Gastrocnemius medialis (tissue), 4 donors: ENCODE data around the gene ZBED1. TPM values are rescaled to one million over a fixed set of nuclear protein-coding genes. Genes with fewer than 3 reads are reported as not detected.
"Not testable (repeated sequence)": the region's sequence is repeated elsewhere in the genome, so short reads cannot be mapped to it uniquely, and the experiment has no call there.

ENCODE experiments used
- ATAC-seq, 2 donors: fragments of 150-250 bp; one replicate each; pipeline ENCODE4 v1.9.1; 2016
- DNase-seq, 2 donors: peaks; one replicate each; pipeline ENCODE4 v3.0.0-alpha.2; 2019
- H3K27ac ChIP-seq, 4 donors: fragments of 200-600 bp; sonication (generic); 1 replicate in 1 of 4; 2 replicates in 3 of 4; pipeline ENCODE4 v1.5.1; 2016 to 2018; ENCODE audit warnings: mild to moderate bottlenecking in 2 of 4, moderate library complexity in 1 of 4
- H3K27me3 ChIP-seq, 3 donors: fragments of 200-600 bp; sonication (generic) in 2 of 3; 1 replicate in 1 of 3; 2 replicates in 2 of 3; pipeline versions ENCODE4 v1.5.1 to v1.6.0; 2016 to 2019; ENCODE audit warnings: mild to moderate bottlenecking in 1 of 3, moderate library complexity in 1 of 3
- H3K36me3 ChIP-seq, 2 donors: fragments of 200-600 bp; sonication (generic) in 1 of 2; one replicate each; pipeline ENCODE4 v1.5.1; 2017 to 2018
- H3K4me1 ChIP-seq, 2 donors: fragments of 200-600 bp; sonication (generic) in 1 of 2; one replicate each; pipeline ENCODE4 v1.5.1; 2016 to 2017; ENCODE audit warnings: mild to moderate bottlenecking in 2 of 2
- H3K4me3 ChIP-seq, 4 donors: fragments of 200-600 bp; sonication (generic) in 3 of 4; 1 replicate in 1 of 4; 2 replicates in 3 of 4; pipeline ENCODE4 v1.5.1; 2016 to 2019; ENCODE audit warnings: mild to moderate bottlenecking in 2 of 4
- H3K9me3 ChIP-seq, 3 donors: fragments of 200-600 bp; sonication (generic) in 2 of 3; 1 replicate in 1 of 3; 2 replicates in 2 of 3; pipeline ENCODE4 v1.5.1; 2016 to 2019
- CTCF ChIP-seq, 5 experiments: fragments of 450-650 bp in 3 of 5; fragments of 200-600 bp in 2 of 5; sonication (generic) in 2 of 5; IDR thresholded peaks in 4 of 5; conservative IDR thresholded peaks in 1 of 5; 1 replicate in 4 of 5; 2 replicates in 1 of 5; pipeline ENCODE4 v1.5.1; 2016 to 2019; ENCODE audit warnings: antibody characterized with exemption in 5 of 5, mild to moderate bottlenecking in 3 of 5, moderate library complexity in 3 of 5
- POLR2A ChIP-seq, 2 donors: fragments of 450-650 bp; IDR thresholded peaks; one replicate each; pipeline ENCODE4 v1.6.1; 2017; ENCODE audit warnings: antibody characterized with exemption in 2 of 2, mild to moderate bottlenecking in 2 of 2, moderate library complexity in 2 of 2
- in situ Hi-C, 4 donors: fragments of 200-750 bp; cut with MboI; loops; one replicate each; pipeline versions ENCODE4 v1.15.0 to v1.8.0; 2017; ENCODE audit warnings: low sequenced_read_pairs in 4 of 4
- intact Hi-C: fragments of 100-400 bp; cut with DNase I; formaldehyde crosslinking; loops from one replicate; pipeline ENCODE4 v1.15.1; 2023; ENCODE audit warnings: low total_unique reads
- total RNA-seq, 4 donors: library from RNA; depleted of rRNA; stranded (reverse); fragments of >200 nt; gene quantifications; one replicate each; pipeline versions ENCODE4 v1.1.0 to v1.2.3, GENCODE V29; 2016

The ZBED1 gene
- total RNA-seq, 4 donors from 2014 or later: 76.8 to 191 (median 131) TPM

GRCh38 chrX:2471641-2472040 is 29.1 kb downstream of the ZBED1 start:
- no peaks in the 10 kb centered on the region for H3K9me3 ChIP-seq
- H3K27me3 ChIP-seq: no peaks in the 10 kb centered on the region
- no peak for ATAC-seq
- no peak overlapping the region for H3K4me3 ChIP-seq
- in situ Hi-C loops: no loop called here
- DNase-seq: no peak
- intact Hi-C loops: no loop called here
- peaks cover 0 to 4% of the 10 kb centered on the region in 2 donors for H3K4me1 ChIP-seq
- no peaks in the 10 kb centered on the region for H3K36me3 ChIP-seq
- no peak overlapping the region for H3K27ac ChIP-seq
- TF ChIP-seq CTCF (IDR thresholded peaks at IDR 0.05 in 4 of 5, conservative IDR thresholded peaks at IDR 0.05 in 1 of 5) (no peak), POLR2A (IDR thresholded peaks at IDR 0.05) (no peak)

DNA sequence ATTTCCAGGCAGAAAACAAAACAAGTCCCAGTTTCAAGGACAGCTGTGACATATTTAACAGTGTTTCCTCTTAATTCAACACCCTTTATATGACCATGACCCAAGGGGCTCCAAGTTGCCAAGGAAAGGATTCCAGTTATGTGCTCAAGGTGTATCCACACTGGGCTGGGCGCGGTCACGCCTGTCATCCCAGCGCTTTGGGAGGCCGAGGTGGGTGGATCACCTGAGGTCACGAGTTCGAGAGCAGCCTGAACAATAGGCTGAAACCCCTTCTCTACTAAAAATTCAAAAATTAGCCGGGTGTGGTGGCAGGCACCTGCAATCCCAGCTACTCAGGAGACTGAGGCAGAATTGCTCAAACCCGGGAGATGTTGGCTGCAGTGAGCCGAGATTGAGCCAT is 29.6 kb downstream of the ZBED1 start:
- H3K4me3 ChIP-seq, H3K27ac ChIP-seq, H3K27me3 ChIP-seq, H3K36me3 ChIP-seq, H3K4me1 ChIP-seq, in situ Hi-C loops, H3K9me3 ChIP-seq, intact Hi-C loops, ATAC-seq, DNase-seq: not testable (repeated sequence)

DNA sequence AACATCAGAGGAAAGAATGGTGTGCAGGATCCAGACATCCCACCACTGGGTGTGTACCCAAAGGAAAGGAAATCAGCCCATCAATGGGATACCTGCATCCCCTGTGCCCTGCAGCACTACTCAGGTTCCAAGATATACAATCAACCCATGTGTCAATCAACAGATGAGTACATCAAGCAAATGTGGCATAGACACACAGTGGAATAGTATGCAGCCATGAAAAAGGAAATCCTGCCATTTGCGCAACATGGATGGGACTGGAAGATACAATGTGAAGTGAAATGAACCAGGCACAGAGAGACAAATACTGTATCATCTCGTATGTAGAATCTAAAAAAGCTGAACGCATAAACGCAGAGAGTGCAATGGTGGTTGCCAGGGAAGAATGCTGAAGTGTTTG is 30.9 kb downstream of the ZBED1 start:
- H3K27me3 ChIP-seq, in situ Hi-C loops, H3K9me3 ChIP-seq, DNase-seq, H3K36me3 ChIP-seq, H3K27ac ChIP-seq, intact Hi-C loops, H3K4me3 ChIP-seq, ATAC-seq, H3K4me1 ChIP-seq: not testable (repeated sequence)

DNA sequence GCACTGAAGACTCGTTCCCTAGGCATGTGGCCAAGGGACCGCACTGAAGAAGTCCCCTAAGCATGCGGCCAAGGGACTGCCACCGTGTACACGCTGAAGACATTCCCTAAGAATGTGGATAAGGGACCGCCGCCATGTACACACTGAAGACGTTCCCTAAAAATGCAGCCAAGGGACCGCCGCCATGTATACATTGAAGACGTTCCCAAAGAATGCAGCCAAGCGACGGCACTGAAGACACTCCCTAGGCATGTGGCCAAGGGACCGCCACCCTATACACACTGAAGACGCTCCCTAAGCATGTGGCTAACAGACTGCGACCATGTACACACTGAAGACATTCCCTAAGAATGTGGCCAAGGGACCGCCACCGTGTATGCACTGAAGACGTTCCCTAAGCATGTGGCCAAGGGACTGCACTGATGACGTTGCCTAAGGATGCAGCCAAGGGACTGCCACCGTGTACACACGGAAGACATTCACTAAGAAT is 31.5 kb downstream of the ZBED1 start:
- no peak for ATAC-seq
- Histone ChIP-seq H3K27ac (no peak overlapping the region), H3K36me3 (no peaks in the 10 kb centered on the region), H3K4me3 (no peak overlapping the region), H3K27me3 (no peaks in the 10 kb centered on the region), H3K9me3 (no peaks in the 10 kb centered on the region), H3K4me1 (peaks cover 0 to 4% of the 10 kb centered on the region in 2 donors)
- no peak for TF ChIP-seq CTCF (IDR thresholded peaks at IDR 0.05 in 4 of 5, conservative IDR thresholded peaks at IDR 0.05 in 1 of 5)
- TF ChIP-seq POLR2A (IDR thresholded peaks at IDR 0.05): no peak
- intact Hi-C loops (no loop called here), in situ Hi-C loops (no loop called here)
- DNase-seq: no peak

- H3K4me1 ChIP-seq: peaks cover 0 to 4% of the 10 kb centered on the region in 2 donors
- H3K27ac ChIP-seq: no peak overlapping the region
- no peak overlapping the region for H3K4me3 ChIP-seq
- intact Hi-C loops: no loop called here
- H3K27me3 ChIP-seq: no peaks in the 10 kb centered on the region
- no peaks in the 10 kb centered on the region for H3K36me3 ChIP-seq
- TF ChIP-seq CTCF (IDR thresholded peaks at IDR 0.05 in 4 of 5, conservative IDR thresholded peaks at IDR 0.05 in 1 of 5): no peak
- no peak for TF ChIP-seq POLR2A (IDR thresholded peaks at IDR 0.05)
- ATAC-seq: no peak
- in situ Hi-C loops: no loop called here
- DNase-seq: no peak
- H3K9me3 ChIP-seq: no peaks in the 10 kb centered on the region
These were observed 32.2 kb downstream of the ZBED1 start for GRCh38 chrX:2468261-2469195.
